ENCODE results near the gene TUBB2A.

GRCh38 chr6:3124667-3125066 lies 32.7 kb downstream of the TUBB2A start:
- no peak for TF ChIP-seq YY1 (IDR thresholded peaks at IDR 0.05; ENCODE audit: insufficient read depth, insufficient read length)
- TF ChIP-seq ZNF274 (IDR thresholded peaks at IDR 0.05; ENCODE audit: low read depth, low read length), result no peak
- TF ChIP-seq SUZ12 (IDR thresholded peaks at IDR 0.05; ENCODE audit: extremely low read depth, insufficient read depth, insufficient read length), result no peak

All from NT2/D1 (cell line).